K562 (cell line): Measurements from ENCODE around the gene ATP8B2. TPM values are rescaled to one million over a fixed set of nuclear protein-coding genes. Genes with fewer than 3 reads are reported as not detected.
A peak's percentile ranks its signal among the peaks of the same experiment; 100 is the strongest.

ENCODE experiments used
- ATAC-seq: fragments of 200-7000 bp; cut with Tn5 transposase; 3 replicates; pipeline ENCODE4 v1.9.1; 2020; ENCODE audit warnings: moderate library complexity
- BruUV-seq: library from RNA; stranded (reverse); fragments of 400-500 nt; replicated peaks from 2 replicates; lab custom pipeline; 2021; lab: Mats Ljungman, UMichigan
- CTCF ChIA-PET: fragments of 300-600 bp; formaldehyde crosslinking; extraction: SDS; loops from one replicate; lab custom pipeline; 2021; ENCODE audit warnings: low intra/inter-chr PET ratio; lab: Yijun Ruan, JAX
- POLR2A ChIA-PET: fragments of 300-600, 350-650 bp; sonication (Branson Sonifier 250); formaldehyde crosslinking; extraction: SDS; loops from one replicate; lab custom pipeline; 2021; ENCODE audit warnings: antibody characterized with exemption, inconsistent platforms; lab: Yijun Ruan, JAX
- DNase-seq, 4 experiments: peaks; one replicate each; pipeline versions ENCODE4 v3.0.0 to v3.0.0-alpha.2; 2011 to 2018; ENCODE audit warnings: low spot score in 3 of 4, mixed read lengths in 3 of 4; ENCODE audit errors: extremely low read depth in 1 of 4
- FAIRE-seq: peaks from 2 replicates; lab custom pipeline; 2011; peaks lifted over from hg19 to GRCh38; lab: Jason Lieb, UNC
- H2AFZ ChIP-seq: 2 replicates; pipeline ENCODE4 v1.6.0; 2011; ENCODE audit warnings: low read depth, low read length, control low read depth, inconsistent platforms
- H3K27ac ChIP-seq: fragments of 200-600 bp; 3 replicates; pipeline ENCODE4 v1.8.0; 2011; ENCODE audit warnings: low read depth, mild to moderate bottlenecking, control low read depth, inconsistent platforms, low read length, moderate library complexity, mixed read lengths; ENCODE audit errors: extremely low read depth
- H3K27me3 ChIP-seq, 2 experiments: fragments of 300-600 bp in 1 of 2; 2 replicates in 1 of 2; 3 replicates in 1 of 2; pipeline versions ENCODE4 v1.6.0 to v1.8.0; 2011; ENCODE audit warnings: inconsistent platforms in 2 of 2, low read length in 2 of 2, mild to moderate bottlenecking in 1 of 2, mixed read lengths in 1 of 2, moderate library complexity in 1 of 2; ENCODE audit not compliant: control insufficient read depth in 2 of 2, insufficient read depth in 2 of 2
- H3K36me3 ChIP-seq: fragments of 300-600 bp; 3 replicates; pipeline ENCODE4 v1.8.0; 2011; ENCODE audit warnings: mild to moderate bottlenecking, low read length, inconsistent platforms; ENCODE audit not compliant: control insufficient read depth, insufficient read depth
- H3K4me1 ChIP-seq, 2 experiments: fragments of 200-600 bp in 1 of 2; replicated peaks in 1 of 2; 2 replicates in 1 of 2; 3 replicates in 1 of 2; pipeline versions ENCODE4 v1.5.1 to v1.8.0; 2011; ENCODE audit warnings: inconsistent platforms in 2 of 2, low read length in 2 of 2, mild to moderate bottlenecking in 1 of 2, mixed read lengths in 1 of 2, moderate library complexity in 1 of 2; ENCODE audit not compliant: control insufficient read depth in 2 of 2, insufficient read depth in 2 of 2
- H3K4me2 ChIP-seq: 2 replicates; pipeline ENCODE4 v1.6.1; 2011; ENCODE audit warnings: low read length, control low read depth, inconsistent platforms, mixed read lengths; ENCODE audit not compliant: insufficient read depth
- H3K4me3 ChIP-seq: fragments of 200-600 bp; sonication (generic), shearing (Covaris generic); 2 replicates; pipeline ENCODE4 v1.5.1; 2016; ENCODE audit warnings: control low read depth, inconsistent platforms
- H3K79me2 ChIP-seq: fragments of 200-600 bp; 3 replicates; pipeline ENCODE4 v1.8.0; 2011; ENCODE audit warnings: low read length, inconsistent platforms; ENCODE audit not compliant: control insufficient read depth, insufficient read depth
- H3K9ac ChIP-seq, 2 experiments: 2 replicates each; pipeline versions ENCODE4 v1.6.0 to v1.6.1; 2011; ENCODE audit warnings: low read depth in 2 of 2, low read length in 2 of 2, control low read depth in 1 of 2, inconsistent platforms in 1 of 2, mild to moderate bottlenecking in 1 of 2, mixed read lengths in 1 of 2; ENCODE audit not compliant: insufficient read depth in 1 of 2
- H3K9me1 ChIP-seq: one replicate; pipeline ENCODE4 v1.6.0; 2011; ENCODE audit warnings: inconsistent platforms, mild to moderate bottlenecking, low read length, moderate library complexity; ENCODE audit not compliant: control insufficient read depth, insufficient read depth
- H3K9me3 ChIP-seq: replicated peaks from 2 replicates; pipeline ENCODE4 v1.5.1; 2011; ENCODE audit warnings: low read depth, low read length, inconsistent platforms; ENCODE audit not compliant: control insufficient read depth, insufficient read depth
- H4K20me1 ChIP-seq: replicated peaks from 2 replicates; pipeline ENCODE4 v1.6.1; 2011; ENCODE audit warnings: low read length, inconsistent platforms, mixed read lengths; ENCODE audit not compliant: control insufficient read depth, insufficient read depth
- ATF4 ChIP-seq: fragments of 450-650 bp; formaldehyde crosslinking; IDR thresholded peaks from 2 replicates; pipeline ENCODE4 v1.4.0; 2022; ENCODE audit warnings: mild to moderate bottlenecking, moderate library complexity
- CBFA2T2 ChIP-seq: fragments of 450-650 bp; conservative IDR thresholded peaks from 2 replicates; pipeline ENCODE4 v1.6.1; 2017; ENCODE audit warnings: mild to moderate bottlenecking
- EHMT2 ChIP-seq: fragments of 450-650 bp; IDR thresholded peaks from 2 replicates; pipeline ENCODE4 v1.6.1; 2018; ENCODE audit warnings: antibody characterized with exemption
- FUS ChIP-seq: fragments of 200-400 bp; formaldehyde crosslinking; optimal IDR thresholded peaks from 2 replicates; pipeline ENCODE3; 2017; ENCODE audit warnings: low read depth, low read length
- HDAC6 ChIP-seq: IDR thresholded peaks from 2 replicates; pipeline ENCODE4 v1.6.1; 2012; ENCODE audit warnings: low read depth, mild to moderate bottlenecking, control low read depth, inconsistent platforms, low read length, moderate library complexity
- NCOR1 ChIP-seq: fragments of 450-650 bp; IDR thresholded peaks from 2 replicates; pipeline ENCODE4 v1.6.1; 2016; ENCODE audit warnings: mild to moderate bottlenecking, moderate library complexity
- PYGO2 ChIP-seq: fragments of 450-650 bp; IDR thresholded peaks from 2 replicates; pipeline ENCODE4 v1.6.1; 2016; ENCODE audit warnings: mild to moderate bottlenecking, missing genetic modification characterization, moderate library complexity, missing compliant biosample characterization
- SMARCA4 ChIP-seq: fragments of 450-650 bp; IDR thresholded peaks from 2 replicates; pipeline ENCODE4 v1.6.1; 2016
- TSHZ1 ChIP-seq: fragments of 250-450 bp; sonication (Bioruptor Pico); IDR thresholded peaks from 2 replicates; pipeline ENCODE4 v1.4.0; 2020; ENCODE audit warnings: mild to moderate bottlenecking, moderate library complexity
- XRCC5 ChIP-seq: fragments of 200-400 bp; formaldehyde crosslinking; IDR thresholded peaks from 2 replicates; pipeline ENCODE4 v1.6.1; 2017; ENCODE audit warnings: low read depth, mild to moderate bottlenecking, low read length
- ZBTB43 ChIP-seq: sonication (generic); formaldehyde crosslinking; IDR thresholded peaks from 2 replicates; pipeline ENCODE4 v1.8.0; 2023; ENCODE audit warnings: mild to moderate bottlenecking, missing genetic modification reagents
- ZNF124 ChIP-seq: sonication (generic); formaldehyde crosslinking; IDR thresholded peaks from 2 replicates; pipeline ENCODE4 v1.8.1; 2022; ENCODE audit warnings: missing genetic modification reagents
- ZNF77 ChIP-seq: fragments of 250-450 bp; sonication (Bioruptor Pico); IDR thresholded peaks from 2 replicates; pipeline ENCODE4 v1.5.0; 2020
- WGBS: fragments of 100-300 bp; shearing (Covaris generic); methylation state at CpG from one replicate; pipeline ENCODE4 v1.1.6; 2016; ENCODE audit warnings: low coverage, mixed read lengths; ENCODE audit not compliant: insufficient coverage; ENCODE audit errors: missing lambda C conversion rate; 5-methylcytosine and 5-hydroxymethylcytosine counted together
- in situ Hi-C: fragments of 300-500 bp; cut with MboI; formaldehyde crosslinking; loops from 4 replicates; pipeline ENCODE4 v1.15.0; 2018; ENCODE audit warnings: inconsistent platforms, mixed read lengths
- intact Hi-C: fragments of 100-400 bp; cut with micrococcal nuclease; formaldehyde crosslinking; loops from 2 replicates; pipeline ENCODE4 v1.14.2; 2022
- polyA plus RNA-seq, 8 experiments: library from polyadenylated mRNA; depleted of rRNA in 4 of 8; stranded (reverse) in 5 of 8; unstranded in 3 of 8; fragments of >200 nt; fragmentation: Nextera tagmentation in 2 of 8; fragmentation: Illumina TruSeq in 1 of 8; extraction: Ambion mirVana in 2 of 8; extraction: Trizol in 1 of 8; gene quantifications; 2 replicates each; pipeline versions ENCODE4 v1.2.1 to v1.2.3, GENCODE V29; 2011 to 2014; ENCODE audit warnings: inconsistent platforms in 1 of 8, missing spikeins in 1 of 8
- total RNA-seq, 7 experiments: library from RNA; depleted of rRNA in 6 of 7; stranded (reverse); fragments of >200 nt in 6 of 7; fragmentation: Illumina TruSeq in 2 of 7; extraction: Trizol in 2 of 7; gene quantifications; 2 replicates each; pipeline versions ENCODE4 v1.2.1 to v1.2.3, GENCODE V29; 2011 to 2021; ENCODE audit warnings: low replicate concordance in 1 of 7
- TF ChIP-seq, protein P1 (sequence below), 2 experiments: IDR thresholded peaks; 2 replicates each; pipeline ENCODE4 v1.6.1; 2011; ENCODE audit warnings: borderline replicate concordance in 1 of 2, control low read depth in 1 of 2, low read depth in 1 of 2, low read length in 1 of 2, mild to moderate bottlenecking in 1 of 2, mixed read lengths in 1 of 2, moderate library complexity in 1 of 2; ENCODE audit not compliant: insufficient read depth in 1 of 2, insufficient read length in 1 of 2, poor library complexity in 1 of 2, severe bottlenecking in 1 of 2; ENCODE audit errors: extremely low read depth in 1 of 2

ATP8B2 gene
- total and polyA plus RNA-seq, 9 of the 15 experiments (the other 6 are each of a cell fraction or from before 2014, with no cell fraction given), result 0.27 to 33.2 (median 18.4) TPM

- Histone ChIP-seq H2AFZ (peak overlapping the region; percentile 84), H3K27me3 (no peaks in the 10 kb centered on the region; a peak in 1 of 5 replicates), H3K4me2 (peak overlapping the region; percentile 88), H3K9me1 (no peaks in the 10 kb centered on the region), H3K4me3 (no peak overlapping the region), H3K9ac (peak overlapping the region; percentile 15 to 43; a peak in 1 of 4 replicates), H3K27ac (peak overlapping the region; percentile 73), H3K79me2 (no peaks in the 10 kb centered on the region), H4K20me1 (no peaks in the 10 kb centered on the region), H3K4me1 (peaks cover 17 to 28% of the 10 kb centered on the region in 2 experiments), H3K9me3 (no peaks in the 10 kb centered on the region), H3K36me3 (no peaks in the 10 kb centered on the region)
- BruUV-seq, result no TSS peak
- ATAC-seq (peak; percentile 23), DNase-seq (peak; percentile 32 to 84 (median 50)), FAIRE-seq (peak; percentile 78)
- CTCF ChIA-PET, result no interaction called here
- POLR2A ChIA-PET, result interaction anchor here (0.6 to 1.1 kb wide), 4 partner anchors 13 to 42 kb away, joined by 3 to 6 read pairs (median 3); no protein-coding TSS in a partner anchor
- in situ Hi-C loops (no loop called here), intact Hi-C loops (loop anchor here (2.0 kb wide), 1 partner anchor 30 kb away; no protein-coding TSS in a partner anchor)
- WGBS, result 29% methylated on average over 8 of the region's 8 CpGs
- TF ChIP-seq FUS (no peak), ATF4 (CRISPR knock-in tag) (no peak), ZNF124 (CRISPR knock-in tag) (no peak), TSHZ1 (CRISPR knock-in tag) (0 out of 2 replicates have a peak, but pooled peaks have one; percentile 51), SMARCA4 (peak; percentile 71), EHMT2 (0 out of 2 replicates have a peak, but pooled peaks have one; percentile 11), HDAC6 (no peak), XRCC5 (no peak), CBFA2T2 (peak; percentile 82), ZNF77 (no peak), ZBTB43 (CRISPR knock-in tag) (no peak), PYGO2 (tag) (no peak), NCOR1 (peak; percentile 76)
- TF ChIP-seq, protein P1, sequence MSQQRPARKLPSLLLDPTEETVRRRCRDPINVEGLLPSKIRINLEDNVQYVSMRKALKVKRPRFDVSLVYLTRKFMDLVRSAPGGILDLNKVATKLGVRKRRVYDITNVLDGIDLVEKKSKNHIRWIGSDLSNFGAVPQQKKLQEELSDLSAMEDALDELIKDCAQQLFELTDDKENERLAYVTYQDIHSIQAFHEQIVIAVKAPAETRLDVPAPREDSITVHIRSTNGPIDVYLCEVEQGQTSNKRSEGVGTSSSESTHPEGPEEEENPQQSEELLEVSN (IDR thresholded peaks at IDR 0.05; ENCODE audit: borderline replicate concordance in 1 of 2, extremely low read depth in 1 of 2, insufficient read depth in 1 of 2, insufficient read length in 1 of 2, low read depth in 1 of 2, low read length in 1 of 2, poor library complexity in 1 of 2, severe bottlenecking in 1 of 2), result peak in 1 of 2 experiments; percentile 11
Measured at GRCh38 chr1:154384650-154385489, 59.5 kb downstream of the ATP8B2 start.
